HepG2 (cell line): ENCODE results near the gene DYDC2. TPM values are rescaled to one million over a fixed set of nuclear protein-coding genes. Genes with fewer than 3 reads are reported as not detected.

Experiments
- ATAC-seq: fragments of 200-7000 bp; cut with Tn5 transposase; 3 replicates; pipeline ENCODE4 v1.9.1; 2020; ENCODE audit warnings: mild to moderate bottlenecking, moderate library complexity
- BruUV-seq: library from RNA; stranded (reverse); fragments of 400-500 nt; replicated peaks from 2 replicates; lab custom pipeline; 2021; lab: Mats Ljungman, UMichigan
- CTCF ChIA-PET: fragments of 300-600 bp; formaldehyde crosslinking; extraction: SDS; loops from one replicate; lab custom pipeline; 2021; ENCODE audit warnings: low total read pairs, inconsistent platforms, low intra/inter-chr PET ratio; lab: Yijun Ruan, JAX
- POLR2A ChIA-PET: fragments of 350-600 bp; sonication (Branson Sonifier 250); formaldehyde crosslinking; loops from one replicate; lab custom pipeline; 2020; ENCODE audit warnings: antibody characterized with exemption, inconsistent platforms; lab: Yijun Ruan, JAX
- DNase-seq: peaks from one replicate; pipeline ENCODE4 v3.0.0-alpha.2; 2015; ENCODE audit warnings: low spot score
- FAIRE-seq: peaks from 3 replicates; lab custom pipeline; 2011; peaks lifted over from hg19 to GRCh38; lab: Jason Lieb, UNC
- H2AFZ ChIP-seq: one replicate; pipeline ENCODE4 v1.6.1; 2011; ENCODE audit warnings: low read length, inconsistent platforms
- H3K27ac ChIP-seq: fragments of 300-600 bp; 3 replicates; pipeline ENCODE4 v1.8.0; 2011; ENCODE audit warnings: mixed run types, mild to moderate bottlenecking, mixed read lengths, low read length, inconsistent platforms; ENCODE audit not compliant: insufficient read depth; ENCODE audit errors: extremely low read length
- H3K27me3 ChIP-seq, 2 experiments: fragments of 200-600 bp in 1 of 2; 2 replicates in 1 of 2; 3 replicates in 1 of 2; pipeline versions ENCODE4 v1.6.0 to v1.8.0; 2011; ENCODE audit warnings: low read length in 2 of 2, mild to moderate bottlenecking in 2 of 2, moderate library complexity in 2 of 2, inconsistent platforms in 1 of 2; ENCODE audit not compliant: insufficient read depth in 2 of 2, control insufficient read depth in 1 of 2
- H3K36me3 ChIP-seq, 2 experiments: fragments of 200-600 bp in 1 of 2; replicated peaks in 1 of 2; 2 replicates in 1 of 2; 3 replicates in 1 of 2; pipeline versions ENCODE4 v1.5.1 to v1.8.0; 2011; ENCODE audit warnings: low read length in 2 of 2, inconsistent platforms in 1 of 2; ENCODE audit not compliant: insufficient read depth in 2 of 2, control insufficient read depth in 1 of 2
- H3K4me1 ChIP-seq: 2 replicates; pipeline ENCODE4 v1.5.1; 2012; ENCODE audit warnings: low read length, inconsistent platforms; ENCODE audit not compliant: insufficient read depth
- H3K4me2 ChIP-seq: 2 replicates; pipeline ENCODE4 v1.6.0; 2011; ENCODE audit warnings: low read depth, low read length, inconsistent platforms
- H3K4me3 ChIP-seq, 3 experiments: fragments of 200-600 bp in 1 of 3; sonication (generic), shearing (Covaris generic) in 1 of 3; replicated peaks in 1 of 3; 2 replicates each; pipeline ENCODE4 v1.5.1; 2011 to 2016; ENCODE audit warnings: low read length in 3 of 3, inconsistent platforms in 2 of 3, low read depth in 2 of 3, mild to moderate bottlenecking in 2 of 3, control low read depth in 1 of 3, mixed read lengths in 1 of 3; ENCODE audit not compliant: insufficient read depth in 1 of 3
- H3K79me2 ChIP-seq: one replicate; pipeline ENCODE4 v1.6.1; 2011; ENCODE audit warnings: low read length, inconsistent platforms; ENCODE audit not compliant: insufficient read depth
- H3K9ac ChIP-seq: 2 replicates; pipeline ENCODE4 v1.6.0; 2011; ENCODE audit warnings: mild to moderate bottlenecking, low read depth, low read length, inconsistent platforms; ENCODE audit not compliant: insufficient read depth
- H3K9me3 ChIP-seq: 2 replicates; pipeline ENCODE4 v1.5.1; 2012; ENCODE audit warnings: mild to moderate bottlenecking, low read length
- H4K20me1 ChIP-seq: 2 replicates; pipeline ENCODE4 v1.6.0; 2011; ENCODE audit warnings: inconsistent platforms, mild to moderate bottlenecking, low read length, moderate library complexity; ENCODE audit not compliant: insufficient read depth
- FOXM1 ChIP-seq: sonication (generic); formaldehyde crosslinking; IDR thresholded peaks from 2 replicates; pipeline ENCODE4 v1.5.0; 2020; ENCODE audit warnings: missing genetic modification reagents
- MED1 ChIP-seq: sonication (generic); formaldehyde crosslinking; IDR thresholded peaks from 2 replicates; pipeline ENCODE4 v1.4.0; 2020; ENCODE audit warnings: missing genetic modification reagents
- MTA3 ChIP-seq: sonication (generic); formaldehyde crosslinking; IDR thresholded peaks from 2 replicates; pipeline ENCODE4 v1.4.0; 2020; ENCODE audit warnings: missing genetic modification reagents
- NR3C1 ChIP-seq: sonication (generic); formaldehyde crosslinking; IDR thresholded peaks from 2 replicates; pipeline ENCODE4 v1.4.0; 2020; ENCODE audit warnings: missing genetic modification reagents
- NRL ChIP-seq: sonication (generic); formaldehyde crosslinking; IDR thresholded peaks from 2 replicates; pipeline ENCODE4 v1.5.0; 2020; ENCODE audit warnings: missing genetic modification reagents, mild to moderate bottlenecking, moderate library complexity, borderline replicate concordance
- RFXANK ChIP-seq: IDR thresholded peaks from 2 replicates; pipeline ENCODE4 v1.6.1; 2016
- RORA ChIP-seq: sonication (generic); formaldehyde crosslinking; IDR thresholded peaks from 2 replicates; pipeline ENCODE4 v1.5.0; 2020; ENCODE audit warnings: mild to moderate bottlenecking, missing genetic modification reagents, moderate library complexity
- SIX4 ChIP-seq: sonication (generic); formaldehyde crosslinking; IDR thresholded peaks from 2 replicates; pipeline ENCODE4 v1.4.0; 2020; ENCODE audit warnings: missing genetic modification reagents
- ZBTB42 ChIP-seq: sonication (generic); formaldehyde crosslinking; IDR thresholded peaks from 2 replicates; pipeline ENCODE4 v1.5.0; 2020; ENCODE audit warnings: mild to moderate bottlenecking, missing genetic modification reagents
- ZFP62 ChIP-seq: sonication (generic); formaldehyde crosslinking; IDR thresholded peaks from 2 replicates; pipeline ENCODE4 v1.4.0; 2020; ENCODE audit warnings: missing genetic modification reagents
- ZMAT3 ChIP-seq: sonication (generic); formaldehyde crosslinking; conservative IDR thresholded peaks from 2 replicates; pipeline ENCODE4 v1.7.0; 2021; ENCODE audit warnings: missing genetic modification reagents
- ZNF335 ChIP-seq: sonication (generic); formaldehyde crosslinking; IDR thresholded peaks from 2 replicates; pipeline ENCODE4 v1.4.0; 2020; ENCODE audit warnings: missing genetic modification reagents
- ZNF33B ChIP-seq: sonication (generic); formaldehyde crosslinking; IDR thresholded peaks from 2 replicates; pipeline ENCODE4 v1.5.1; 2020; ENCODE audit warnings: mild to moderate bottlenecking, missing genetic modification reagents
- ZNF558 ChIP-seq: sonication (generic); formaldehyde crosslinking; IDR thresholded peaks from 2 replicates; pipeline ENCODE4 v1.9.0; 2022; ENCODE audit warnings: mild to moderate bottlenecking, missing genetic modification reagents, borderline replicate concordance
- ZNF841 ChIP-seq: sonication (generic); formaldehyde crosslinking; IDR thresholded peaks from 2 replicates; pipeline ENCODE4 v1.8.1; 2023; ENCODE audit warnings: missing genetic modification reagents, borderline replicate concordance
- ZNF883 ChIP-seq: sonication (generic); formaldehyde crosslinking; IDR thresholded peaks from 2 replicates; pipeline ENCODE4 v1.5.1; 2020; ENCODE audit warnings: mild to moderate bottlenecking, missing genetic modification reagents; ENCODE audit errors: not compliant biosample characterization
- WGBS: methylation state at CpG from one replicate; pipeline ENCODE4 v1.1.6; 2017; ENCODE audit warnings: low lambda C conversion rate; 5-methylcytosine and 5-hydroxymethylcytosine counted together
- in situ Hi-C: cut with HindIII; loops from 2 replicates; pipeline ENCODE4 v1.10.0; 2017; ENCODE audit warnings: low pct_unique_long_range_greater_than_20kb; ENCODE audit not compliant: extremely low pct_ligation_motif_present
- intact Hi-C: fragments of 100-400 bp; cut with micrococcal nuclease; formaldehyde crosslinking; loops from one replicate; pipeline ENCODE4 v1.10.0; 2022; ENCODE audit not compliant: unreplicated experiment
- polyA plus RNA-seq, 8 experiments: library from polyadenylated mRNA; depleted of rRNA in 3 of 8; stranded (reverse) in 7 of 8; unstranded in 1 of 8; fragments of >200 nt; fragmentation: Illumina TruSeq in 4 of 8; extraction: Trizol in 4 of 8; gene quantifications; 2 replicates each; pipeline versions ENCODE4 v1.2.1 to v1.2.3, GENCODE V29; 2011 to 2016; ENCODE audit warnings: low read depth in 4 of 8, missing spikeins in 1 of 8, mixed read lengths in 1 of 8; ENCODE audit not compliant: insufficient read depth in 1 of 8
- total RNA-seq, 5 experiments: library from RNA; depleted of rRNA; stranded (reverse); fragments of >200 nt; fragmentation: Illumina TruSeq; extraction: Trizol; gene quantifications; 2 replicates each; pipeline ENCODE4 v1.2.3, GENCODE V29; 2016; ENCODE audit warnings: low read depth in 1 of 5
- TF ChIP-seq, protein P1 (sequence below): IDR thresholded peaks from 2 replicates; pipeline ENCODE4 v1.6.1; 2016; ENCODE audit warnings: low read depth, missing genetic modification reagents, missing compliant biosample characterization
- TF ChIP-seq, protein P2 (sequence below): sonication (generic); formaldehyde crosslinking; IDR thresholded peaks from 2 replicates; pipeline ENCODE4 v1.4.0; 2020; ENCODE audit warnings: low read depth, missing genetic modification reagents

Gene DYDC2
- total and polyA plus RNA-seq, 2 of the 13 experiments (the other 11 are each of a cell fraction or from before 2014, with no cell fraction given), result 0.98 to 2.3 TPM

DNA sequence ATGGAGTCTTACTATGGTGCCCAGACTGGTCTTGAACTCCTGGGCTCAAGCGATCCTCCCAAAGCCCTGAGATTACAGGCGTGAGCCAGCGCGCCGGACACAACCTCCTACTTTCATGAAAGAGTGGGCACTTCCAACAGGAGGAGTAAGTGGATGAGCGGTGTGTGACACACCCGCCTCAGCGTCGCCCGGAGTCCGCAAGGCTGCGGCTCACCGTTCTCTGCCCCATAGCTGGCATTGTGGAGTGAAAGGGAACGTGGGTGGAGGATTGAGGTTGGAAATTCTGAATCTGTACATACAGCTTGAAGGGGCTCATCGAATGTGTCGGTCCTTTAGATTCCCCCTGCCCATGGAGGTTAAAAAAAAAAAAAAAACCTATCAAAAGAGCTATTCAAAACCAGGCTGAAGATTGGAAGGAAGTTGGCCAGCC, 51.2 kb downstream of the DYDC2 start:
- CTCF ChIA-PET, result no interaction called here
- POLR2A ChIA-PET, result interaction anchor here (0.5 to 2.9 kb wide), 32 partner anchors 8 to 1281 kb away, joined by 3 to 39 read pairs (median 4); partner anchors contain the start of genes MAT1A and TSPAN14
- TF ChIP-seq RFXANK (CRISPR knock-in tag) (no peak), ZBTB42 (CRISPR knock-in tag) (no peak), ZNF33B (CRISPR knock-in tag) (no peak; the same call in 1 of the 2 replicates), NRL (CRISPR knock-in tag) (no peak), MTA3 (CRISPR knock-in tag) (no peak), ZNF558 (CRISPR knock-in tag) (no peak), ZNF883 (CRISPR knock-in tag) (no peak), ZFP62 (CRISPR knock-in tag) (no peak), RORA (no peak; the same call in 1 of the 2 replicates), NR3C1 (no peak), FOXM1 (CRISPR knock-in tag) (no peak), MED1 (CRISPR knock-in tag) (no peak), ZMAT3 (CRISPR knock-in tag) (peak; percentile 6; the same call in 1 of the 2 replicates), ZNF841 (CRISPR knock-in tag) (no peak), ZNF335 (CRISPR knock-in tag) (0 out of 2 replicates have a peak, but pooled peaks have one; percentile 10), SIX4 (CRISPR knock-in tag) (no peak)
- TF ChIP-seq, protein P1, sequence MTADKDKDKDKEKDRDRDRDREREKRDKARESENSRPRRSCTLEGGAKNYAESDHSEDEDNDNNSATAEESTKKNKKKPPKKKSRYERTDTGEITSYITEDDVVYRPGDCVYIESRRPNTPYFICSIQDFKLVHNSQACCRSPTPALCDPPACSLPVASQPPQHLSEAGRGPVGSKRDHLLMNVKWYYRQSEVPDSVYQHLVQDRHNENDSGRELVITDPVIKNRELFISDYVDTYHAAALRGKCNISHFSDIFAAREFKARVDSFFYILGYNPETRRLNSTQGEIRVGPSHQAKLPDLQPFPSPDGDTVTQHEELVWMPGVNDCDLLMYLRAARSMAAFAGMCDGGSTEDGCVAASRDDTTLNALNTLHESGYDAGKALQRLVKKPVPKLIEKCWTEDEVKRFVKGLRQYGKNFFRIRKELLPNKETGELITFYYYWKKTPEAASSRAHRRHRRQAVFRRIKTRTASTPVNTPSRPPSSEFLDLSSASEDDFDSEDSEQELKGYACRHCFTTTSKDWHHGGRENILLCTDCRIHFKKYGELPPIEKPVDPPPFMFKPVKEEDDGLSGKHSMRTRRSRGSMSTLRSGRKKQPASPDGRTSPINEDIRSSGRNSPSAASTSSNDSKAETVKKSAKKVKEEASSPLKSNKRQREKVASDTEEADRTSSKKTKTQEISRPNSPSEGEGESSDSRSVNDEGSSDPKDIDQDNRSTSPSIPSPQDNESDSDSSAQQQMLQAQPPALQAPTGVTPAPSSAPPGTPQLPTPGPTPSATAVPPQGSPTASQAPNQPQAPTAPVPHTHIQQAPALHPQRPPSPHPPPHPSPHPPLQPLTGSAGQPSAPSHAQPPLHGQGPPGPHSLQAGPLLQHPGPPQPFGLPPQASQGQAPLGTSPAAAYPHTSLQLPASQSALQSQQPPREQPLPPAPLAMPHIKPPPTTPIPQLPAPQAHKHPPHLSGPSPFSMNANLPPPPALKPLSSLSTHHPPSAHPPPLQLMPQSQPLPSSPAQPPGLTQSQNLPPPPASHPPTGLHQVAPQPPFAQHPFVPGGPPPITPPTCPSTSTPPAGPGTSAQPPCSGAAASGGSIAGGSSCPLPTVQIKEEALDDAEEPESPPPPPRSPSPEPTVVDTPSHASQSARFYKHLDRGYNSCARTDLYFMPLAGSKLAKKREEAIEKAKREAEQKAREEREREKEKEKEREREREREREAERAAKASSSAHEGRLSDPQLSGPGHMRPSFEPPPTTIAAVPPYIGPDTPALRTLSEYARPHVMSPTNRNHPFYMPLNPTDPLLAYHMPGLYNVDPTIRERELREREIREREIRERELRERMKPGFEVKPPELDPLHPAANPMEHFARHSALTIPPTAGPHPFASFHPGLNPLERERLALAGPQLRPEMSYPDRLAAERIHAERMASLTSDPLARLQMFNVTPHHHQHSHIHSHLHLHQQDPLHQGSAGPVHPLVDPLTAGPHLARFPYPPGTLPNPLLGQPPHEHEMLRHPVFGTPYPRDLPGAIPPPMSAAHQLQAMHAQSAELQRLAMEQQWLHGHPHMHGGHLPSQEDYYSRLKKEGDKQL, result no peak
- TF ChIP-seq, protein P2, sequence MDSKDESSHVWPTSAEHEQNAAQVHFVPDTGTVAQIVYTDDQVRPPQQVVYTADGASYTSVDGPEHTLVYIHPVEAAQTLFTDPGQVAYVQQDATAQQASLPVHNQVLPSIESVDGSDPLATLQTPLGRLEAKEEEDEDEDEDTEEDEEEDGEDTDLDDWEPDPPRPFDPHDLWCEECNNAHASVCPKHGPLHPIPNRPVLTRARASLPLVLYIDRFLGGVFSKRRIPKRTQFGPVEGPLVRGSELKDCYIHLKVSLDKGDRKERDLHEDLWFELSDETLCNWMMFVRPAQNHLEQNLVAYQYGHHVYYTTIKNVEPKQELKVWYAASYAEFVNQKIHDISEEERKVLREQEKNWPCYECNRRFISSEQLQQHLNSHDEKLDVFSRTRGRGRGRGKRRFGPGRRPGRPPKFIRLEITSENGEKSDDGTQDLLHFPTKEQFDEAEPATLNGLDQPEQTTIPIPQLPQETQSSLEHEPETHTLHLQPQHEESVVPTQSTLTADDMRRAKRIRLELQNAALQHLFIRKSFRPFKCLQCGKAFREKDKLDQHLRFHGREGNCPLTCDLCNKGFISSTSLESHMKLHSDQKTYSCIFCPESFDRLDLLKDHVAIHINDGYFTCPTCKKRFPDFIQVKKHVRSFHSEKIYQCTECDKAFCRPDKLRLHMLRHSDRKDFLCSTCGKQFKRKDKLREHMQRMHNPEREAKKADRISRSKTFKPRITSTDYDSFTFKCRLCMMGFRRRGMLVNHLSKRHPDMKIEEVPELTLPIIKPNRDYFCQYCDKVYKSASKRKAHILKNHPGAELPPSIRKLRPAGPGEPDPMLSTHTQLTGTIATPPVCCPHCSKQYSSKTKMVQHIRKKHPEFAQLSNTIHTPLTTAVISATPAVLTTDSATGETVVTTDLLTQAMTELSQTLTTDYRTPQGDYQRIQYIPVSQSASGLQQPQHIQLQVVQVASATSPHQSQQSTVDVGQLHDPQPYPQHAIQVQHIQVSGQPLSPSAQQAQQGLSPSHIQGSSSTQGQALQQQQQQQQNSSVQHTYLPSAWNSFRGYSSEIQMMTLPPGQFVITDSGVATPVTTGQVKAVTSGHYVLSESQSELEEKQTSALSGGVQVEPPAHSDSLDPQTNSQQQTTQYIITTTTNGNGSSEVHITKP (CRISPR knock-in tag), result peak; percentile 87

More for the DNA sequence above, 51.2 kb downstream of the DYDC2 start:
- BruUV-seq, result TSS peak; percentile 97
- in situ Hi-C loops (no loop called here), intact Hi-C loops (loop anchor here (5.0 kb wide), 1 partner anchor 34 kb away; no protein-coding TSS in a partner anchor)
- Histone ChIP-seq H3K36me3 (no peaks in the 10 kb centered on the region), H3K27ac (peak overlapping the region; percentile 99), H3K4me2 (peak overlapping the region; percentile 82), H3K4me3 (peak overlapping the region; percentile 76 to 86 (median 78)), H3K9me3 (no peaks in the 10 kb centered on the region), H3K79me2 (peaks cover 47% of the 10 kb centered on the region), H4K20me1 (peaks cover 10% of the 10 kb centered on the region; the same call in 1 of the 2 replicates), H2AFZ (no peak overlapping the region), H3K9ac (peak overlapping the region; percentile 92), H3K27me3 (no peaks in the 10 kb centered on the region; a peak in 1 of 5 replicates), H3K4me1 (peaks cover 61% of the 10 kb centered on the region)
- ATAC-seq (peak; percentile 72), DNase-seq (peak; percentile 63), FAIRE-seq (peak; percentile 44)
- 0% methylated on average over 11 of the region's 16 CpGs for WGBS
